Mammary microvascular endothelial cell (primary cell): ENCODE measurements around the gene CASQ2. TPM values are rescaled to one million over a fixed set of nuclear protein-coding genes. Genes with fewer than 3 reads are reported as not detected.

ENCODE experiments used
- total RNA-seq: library from RNA; depleted of rRNA; stranded (reverse); fragments of >200 nt; gene quantifications from 2 replicates; pipeline ENCODE4 v1.2.3, GENCODE V29; 2015

CASQ2 gene
- total RNA-seq = not detected in 2 replicates

GRCh38 chr1:115768549-115768948 lies at the start of gene CASQ2:
TSS of gene CASQ2 (minus strand) at chr1:115768714. CDS start at chr1:115768541, 173 bp downstream.

Other genes starting within 250 kb of the CASQ2 start
- 15.5 and 20.9 TPM in 2 replicates for gene VANGL1, start 126.7 kb downstream of the CASQ2 start, total RNA-seq
- not detected in 2 replicates for gene NHLH2, start 72.4 kb upstream of the CASQ2 start, total RNA-seq
- gene SLC22A15, start 207.8 kb upstream of the CASQ2 start, total RNA-seq = not detected in 2 replicates